ENCODE results near the gene CTDP1. TPM values are rescaled to one million over a fixed set of nuclear protein-coding genes. Genes with fewer than 3 reads are reported as not detected.

The CTDP1 gene
- total RNA-seq, 4 donors from 2014 or later: 12.3 to 21.8 (median 16.5) TPM

DNA sequence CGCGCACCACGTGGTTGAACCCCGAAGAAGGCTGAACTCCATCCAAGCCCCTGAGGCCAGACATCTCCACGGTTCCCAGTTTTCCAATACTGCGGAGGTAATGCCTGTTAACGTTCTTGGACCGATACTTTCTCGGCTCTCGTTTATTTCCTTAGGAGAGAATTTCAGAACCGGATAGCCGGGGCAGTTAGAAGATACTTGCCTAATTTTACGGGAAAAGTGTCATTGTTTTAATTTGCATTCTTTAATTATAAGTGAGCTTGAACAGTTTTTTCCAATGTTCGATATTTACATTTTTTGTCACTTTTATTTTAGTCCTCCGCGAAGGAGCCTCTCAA is 107.9 kb downstream of the CTDP1 start:
- no peak for ATAC-seq
- DNase-seq: no peak
- Histone ChIP-seq H3K4me3 (no peak overlapping the region), H3K27ac (no peak overlapping the region), H3K27me3 (peaks cover 57 to 80% (median 78%) of the 10 kb centered on the region in 3 donors), H3K9me3 (no peaks in the 10 kb centered on the region), H3K36me3 (no peaks in the 10 kb centered on the region), H3K4me1 (no peaks in the 10 kb centered on the region)
- TF ChIP-seq, protein P1, sequence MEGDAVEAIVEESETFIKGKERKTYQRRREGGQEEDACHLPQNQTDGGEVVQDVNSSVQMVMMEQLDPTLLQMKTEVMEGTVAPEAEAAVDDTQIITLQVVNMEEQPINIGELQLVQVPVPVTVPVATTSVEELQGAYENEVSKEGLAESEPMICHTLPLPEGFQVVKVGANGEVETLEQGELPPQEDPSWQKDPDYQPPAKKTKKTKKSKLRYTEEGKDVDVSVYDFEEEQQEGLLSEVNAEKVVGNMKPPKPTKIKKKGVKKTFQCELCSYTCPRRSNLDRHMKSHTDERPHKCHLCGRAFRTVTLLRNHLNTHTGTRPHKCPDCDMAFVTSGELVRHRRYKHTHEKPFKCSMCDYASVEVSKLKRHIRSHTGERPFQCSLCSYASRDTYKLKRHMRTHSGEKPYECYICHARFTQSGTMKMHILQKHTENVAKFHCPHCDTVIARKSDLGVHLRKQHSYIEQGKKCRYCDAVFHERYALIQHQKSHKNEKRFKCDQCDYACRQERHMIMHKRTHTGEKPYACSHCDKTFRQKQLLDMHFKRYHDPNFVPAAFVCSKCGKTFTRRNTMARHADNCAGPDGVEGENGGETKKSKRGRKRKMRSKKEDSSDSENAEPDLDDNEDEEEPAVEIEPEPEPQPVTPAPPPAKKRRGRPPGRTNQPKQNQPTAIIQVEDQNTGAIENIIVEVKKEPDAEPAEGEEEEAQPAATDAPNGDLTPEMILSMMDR (IDR thresholded peaks at IDR 0.05 in 4 of 5, conservative IDR thresholded peaks at IDR 0.05 in 1 of 5): no peak
- no peak for TF ChIP-seq POLR2A (IDR thresholded peaks at IDR 0.05)
- intact Hi-C loops (cut with DNase I; ENCODE audit: low total_unique reads): no loop called here
- in situ Hi-C loops (cut with MboI; ENCODE audit: low sequenced_read_pairs in 4 of 4): no loop called here

DNA sequence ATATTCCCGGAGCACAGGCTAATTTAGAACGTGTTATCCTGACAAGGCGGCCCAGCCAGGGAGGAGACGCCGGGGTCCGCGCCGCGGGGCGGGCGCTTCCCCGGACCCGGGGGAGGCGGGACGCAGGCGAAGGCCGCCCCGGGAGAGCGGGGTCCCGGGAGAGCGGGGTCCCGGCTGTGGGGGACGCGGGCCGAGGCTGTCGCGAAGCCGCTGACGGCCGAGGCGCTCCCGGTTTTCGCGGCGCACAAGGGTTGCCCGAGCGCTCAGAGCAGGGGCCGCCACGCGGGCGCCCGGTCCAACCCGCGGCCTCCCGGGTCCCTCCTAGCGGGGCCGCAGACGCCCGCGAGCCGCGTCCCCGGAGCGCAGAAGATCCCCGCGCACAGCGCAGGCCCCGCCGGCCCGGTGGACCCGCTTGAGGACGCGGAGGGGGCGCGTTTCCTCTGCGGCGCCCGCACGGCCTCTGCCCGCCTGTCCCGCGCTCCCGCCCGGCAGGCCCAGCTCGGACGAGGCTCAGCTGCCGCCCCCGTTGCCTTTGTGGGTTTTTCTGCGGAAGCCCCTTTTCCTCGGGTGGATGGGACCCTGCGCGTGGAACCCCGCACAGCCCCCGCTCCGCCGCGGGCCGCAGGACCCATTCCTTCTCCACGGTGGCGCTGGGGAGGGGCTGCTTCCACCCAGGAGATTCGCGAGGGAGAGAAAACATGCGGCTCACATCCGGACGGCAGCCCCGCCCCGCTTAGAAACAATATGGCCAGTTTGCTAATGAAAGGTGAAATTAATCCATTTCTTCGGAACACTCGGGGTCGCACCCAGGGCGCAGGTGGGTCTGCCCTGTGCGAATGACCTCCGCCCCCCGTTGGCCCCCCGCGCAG is 108.5 kb downstream of the CTDP1 start:
- Histone ChIP-seq H3K4me3 (peak overlapping the region in 1 of 4 donors; percentile 32), H3K9me3 (no peaks in the 10 kb centered on the region), H3K27ac (no peak overlapping the region), H3K27me3 (peaks cover 57 to 80% (median 78%) of the 10 kb centered on the region in 3 donors), H3K36me3 (no peaks in the 10 kb centered on the region), H3K4me1 (no peaks in the 10 kb centered on the region)
- TF ChIP-seq, protein P1 (IDR thresholded peaks at IDR 0.05 in 4 of 5, conservative IDR thresholded peaks at IDR 0.05 in 1 of 5): no peak
- no peak for TF ChIP-seq POLR2A (IDR thresholded peaks at IDR 0.05)
- DNase-seq: no peak
- ATAC-seq: no peak
- intact Hi-C loops (cut with DNase I; ENCODE audit: low total_unique reads) (no loop called here), in situ Hi-C loops (cut with MboI; ENCODE audit: low sequenced_read_pairs in 4 of 4) (no loop called here)

DNA sequence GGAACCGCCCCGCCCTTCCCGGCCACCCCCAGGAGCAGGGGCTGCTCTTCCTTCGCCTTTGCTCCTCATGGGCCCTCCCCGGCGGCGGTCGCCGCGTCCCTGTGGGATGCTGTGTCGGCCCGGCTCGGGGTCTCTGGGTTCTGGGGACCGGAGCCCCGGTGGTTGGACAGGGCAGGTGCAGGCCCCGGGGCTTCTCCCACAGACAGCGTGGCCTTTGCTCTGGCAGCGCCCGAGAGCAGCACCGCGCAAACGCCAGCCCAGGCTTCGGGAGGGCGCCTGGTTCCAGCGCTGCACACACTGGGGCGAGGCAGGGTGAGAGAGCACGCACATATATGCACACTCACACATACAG is 109.1 kb downstream of the CTDP1 start:
- Histone ChIP-seq H3K4me3 (no peak overlapping the region), H3K27me3 (peaks cover 56 to 79% (median 77%) of the 10 kb centered on the region in 3 donors)
- in situ Hi-C loops (cut with MboI; ENCODE audit: low sequenced_read_pairs in 4 of 4): no loop called here

DNA sequence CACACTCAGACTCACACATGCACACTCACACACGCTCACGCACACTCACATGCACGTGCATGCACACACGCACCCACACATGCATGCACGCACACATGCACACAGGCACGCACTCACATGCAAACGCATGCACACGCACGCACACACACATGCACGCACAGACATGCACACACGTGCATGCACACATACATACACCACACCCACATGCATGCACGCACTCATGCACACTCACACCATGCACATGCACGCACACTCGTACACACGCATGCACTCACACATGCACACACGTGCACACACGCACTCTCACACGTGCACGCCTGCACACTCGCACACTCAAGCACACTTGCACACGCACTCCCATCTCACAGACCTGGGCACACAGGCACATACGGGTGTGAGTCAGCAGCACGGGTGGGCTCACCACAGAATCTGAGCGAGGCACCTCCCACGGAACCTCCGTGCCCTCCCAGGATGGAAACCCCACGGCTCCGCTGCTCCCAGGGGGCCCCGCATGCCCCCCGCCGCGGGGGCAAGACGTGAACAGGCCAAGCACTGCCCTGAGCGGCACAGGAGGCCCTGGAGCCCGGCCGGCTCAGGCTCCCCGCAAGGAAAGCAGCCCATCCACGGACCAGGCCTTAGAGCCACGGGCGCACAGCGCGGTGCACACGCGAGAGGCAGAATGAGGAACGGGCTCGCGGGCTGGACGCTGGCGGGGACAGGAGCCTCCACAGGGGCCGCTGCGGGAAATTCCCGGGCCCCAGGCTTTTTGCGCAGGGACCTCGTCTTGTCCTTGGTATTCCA is 109.7 kb downstream of the CTDP1 start:
- no peak for DNase-seq
- in situ Hi-C loops (cut with MboI; ENCODE audit: low sequenced_read_pairs in 4 of 4) (no loop called here), intact Hi-C loops (cut with DNase I; ENCODE audit: low total_unique reads) (no loop called here)
- Histone ChIP-seq H3K36me3 (no peaks in the 10 kb centered on the region), H3K27ac (no peak overlapping the region), H3K9me3 (no peaks in the 10 kb centered on the region), H3K27me3 (peaks cover 50 to 73% (median 71%) of the 10 kb centered on the region in 3 donors), H3K4me3 (no peak overlapping the region), H3K4me1 (no peaks in the 10 kb centered on the region)
- TF ChIP-seq, protein P1 (IDR thresholded peaks at IDR 0.05 in 4 of 5, conservative IDR thresholded peaks at IDR 0.05 in 1 of 5): no peak
- TF ChIP-seq POLR2A (IDR thresholded peaks at IDR 0.05): no peak
- ATAC-seq: no peak

More for the DNA sequence above, 109.1 kb downstream of the CTDP1 start:
- intact Hi-C loops (cut with DNase I; ENCODE audit: low total_unique reads): no loop called here
- no peaks in the 10 kb centered on the region for H3K9me3 ChIP-seq
- DNase-seq (no peak), ATAC-seq (no peak)
- no peaks in the 10 kb centered on the region for H3K36me3 ChIP-seq
- H3K4me1 ChIP-seq: no peaks in the 10 kb centered on the region
- TF ChIP-seq, protein P1 (IDR thresholded peaks at IDR 0.05 in 4 of 5, conservative IDR thresholded peaks at IDR 0.05 in 1 of 5): no peak
- TF ChIP-seq POLR2A (IDR thresholded peaks at IDR 0.05): no peak
- no peak overlapping the region for H3K27ac ChIP-seq

All from gastrocnemius medialis (tissue), 4 donors.